HG03064 (cell line): ENCODE data around the gene SORBS1.

Experiments used
- ATAC-seq: cut with Tn5 transposase; IDR thresholded peaks from one replicate; pipeline ENCODE4 v1.9.1; 2021; ENCODE audit warnings: low read depth; ENCODE audit not compliant: unreplicated experiment

The SORBS1 gene

GRCh38 chr10:95542330-95542729 is 18.8 kb downstream of the SORBS1 start:
- ATAC-seq, result no peak

GRCh38 chr10:95540514-95541052 is 20.6 kb downstream of the SORBS1 start:
- ATAC-seq, result no peak

DNA sequence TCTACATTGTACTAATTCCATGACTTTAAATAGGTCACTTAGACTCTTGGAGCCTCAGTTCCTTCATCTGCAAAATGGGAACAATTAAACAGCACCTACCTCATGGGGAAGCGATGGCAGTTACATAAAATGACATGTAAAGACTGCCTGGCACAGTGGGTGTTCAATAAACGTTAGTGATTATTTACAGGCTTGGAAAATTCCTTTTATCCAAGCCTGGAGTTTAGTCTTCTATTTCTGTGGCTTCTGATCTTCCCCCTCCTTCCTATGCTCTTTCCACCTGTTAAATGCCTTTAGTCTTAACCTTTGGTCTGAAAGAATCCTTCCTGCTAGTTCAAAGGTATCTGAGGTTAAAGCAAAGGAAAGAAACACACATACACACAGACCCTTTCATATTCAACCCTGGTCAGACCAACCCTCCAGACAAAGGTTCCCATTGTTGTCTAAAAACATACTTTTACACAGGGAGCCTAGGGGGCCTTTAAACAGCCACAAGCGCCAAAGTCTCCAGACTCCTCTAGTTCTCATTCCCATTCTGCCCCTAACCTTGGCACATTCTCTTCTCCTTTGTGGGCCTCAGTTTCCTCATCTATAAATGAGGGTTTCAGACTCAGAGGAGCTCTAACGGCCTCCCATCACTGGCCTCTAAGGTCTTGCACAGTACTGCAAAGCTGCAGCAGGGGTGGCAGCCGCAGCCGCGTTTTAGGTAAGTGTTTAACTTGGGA is 21.4 kb downstream of the SORBS1 start:
- no peak for ATAC-seq

GRCh38 chr10:95538412-95538811 is 22.8 kb downstream of the SORBS1 start:
- ATAC-seq, result no peak

DNA sequence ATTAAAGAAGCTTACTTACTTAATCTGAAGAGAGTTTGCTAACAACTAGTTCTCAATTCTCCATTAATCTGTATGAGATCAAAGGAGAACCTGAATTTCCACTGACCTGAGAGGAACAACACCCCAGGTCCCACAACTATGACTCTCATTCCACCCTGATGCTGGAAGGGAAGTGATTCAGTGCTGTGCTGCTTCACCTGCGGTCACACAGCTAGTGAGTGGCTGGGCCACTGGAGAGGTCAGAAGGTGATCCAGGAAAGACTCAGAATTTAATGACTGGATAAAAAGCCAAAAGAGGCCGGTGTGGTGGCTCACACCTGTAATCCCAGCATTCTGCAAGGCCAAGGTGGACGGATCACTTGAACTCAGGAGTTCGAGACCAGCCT is 23.6 kb downstream of the SORBS1 start:
- ATAC-seq, result no peak

DNA sequence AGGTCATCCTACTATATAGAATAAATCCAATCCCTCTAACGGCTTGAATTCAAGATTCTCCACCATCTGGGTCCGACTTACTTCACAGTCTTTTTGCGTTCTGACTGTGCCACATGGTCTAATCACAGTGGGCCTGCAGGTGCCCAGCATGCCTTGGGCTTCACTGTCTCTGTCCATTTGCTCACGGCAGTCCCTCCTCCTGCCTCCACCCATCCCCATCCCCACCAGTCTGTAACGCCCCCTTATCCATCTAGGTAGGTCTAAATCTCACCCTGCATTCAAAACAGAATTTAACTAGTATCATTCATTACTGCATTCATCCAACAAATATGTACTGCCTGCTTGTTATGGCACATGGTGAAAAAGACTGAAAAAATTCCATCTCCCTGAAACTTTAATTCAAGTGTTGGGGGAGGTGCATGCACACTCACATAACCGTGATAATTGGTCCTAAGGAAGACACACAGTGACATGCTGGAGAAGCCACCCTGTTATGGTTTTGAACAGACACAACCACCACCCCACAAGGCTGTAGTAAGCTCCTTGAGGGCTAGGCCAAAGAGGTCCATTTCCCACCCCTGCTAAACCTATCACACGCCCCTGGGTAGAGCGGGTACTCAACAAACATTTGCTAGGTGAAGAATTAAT is 24.2 kb downstream of the SORBS1 start:
- no peak for ATAC-seq

DNA sequence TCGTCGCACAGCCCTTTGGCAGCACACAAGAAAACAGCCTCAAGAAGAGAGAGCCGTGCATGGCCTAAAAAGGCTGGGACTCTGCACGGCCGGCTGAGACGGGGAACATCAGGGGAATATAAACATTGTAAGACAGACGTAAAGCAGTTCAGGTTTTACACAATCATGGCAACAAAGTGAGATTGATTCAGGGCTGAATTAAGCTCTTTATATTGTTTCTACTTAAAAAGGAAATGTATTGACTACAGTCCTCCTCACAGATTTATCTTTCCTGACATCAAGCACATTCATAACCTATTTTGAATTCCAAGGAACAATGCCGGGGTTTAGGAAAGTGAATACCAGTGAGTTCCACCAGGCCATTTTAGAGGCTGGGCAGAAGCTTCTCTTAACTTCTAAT is 25.2 kb downstream of the SORBS1 start:
- no peak for ATAC-seq

- ATAC-seq, result no peak
These were observed 25.6 kb downstream of the SORBS1 start for GRCh38 chr10:95535526-95535925.

DNA sequence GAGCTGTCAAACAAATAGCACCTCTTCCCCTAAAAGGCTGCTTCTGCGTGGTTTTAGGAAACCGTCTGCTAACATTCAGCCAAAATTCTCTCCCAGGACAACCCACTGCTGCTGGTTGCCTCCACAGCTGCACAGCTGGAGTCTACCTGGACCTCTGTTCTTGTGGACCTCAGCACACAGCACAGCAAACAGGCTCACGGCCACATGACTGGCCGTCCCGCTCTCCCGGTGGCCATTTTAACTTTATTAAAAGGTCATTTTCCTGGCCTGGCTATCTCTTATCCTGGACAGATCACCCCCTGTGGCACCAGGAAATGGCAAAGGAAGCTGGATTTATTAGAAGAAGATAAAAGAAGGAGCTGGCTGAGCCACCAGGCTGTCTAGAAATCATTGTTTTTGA is 27.6 kb downstream of the SORBS1 start:
- no peak for ATAC-seq

DNA sequence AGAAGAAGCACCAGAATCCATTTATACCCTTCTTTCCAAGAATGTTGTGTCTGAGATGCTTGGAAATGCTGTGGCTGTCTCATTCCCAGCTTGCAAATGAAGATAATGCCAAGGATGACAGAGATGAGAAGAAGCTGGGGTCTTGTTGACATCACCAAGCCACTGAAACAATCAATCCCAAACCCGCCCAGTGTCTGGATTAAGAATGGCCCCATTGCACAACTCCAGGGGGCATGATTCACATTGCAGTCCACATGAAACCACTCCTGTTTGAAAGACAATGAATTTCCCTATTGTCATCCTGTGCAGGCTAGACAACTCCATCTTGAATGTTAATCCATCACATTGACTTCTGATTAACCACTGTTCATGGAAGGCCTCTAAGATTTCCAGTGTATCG is 28.6 kb downstream of the SORBS1 start:
- ATAC-seq, result no peak

GRCh38 chr10:95531994-95532399 is 29.2 kb downstream of the SORBS1 start:
- ATAC-seq, result no peak

GRCh38 chr10:95531058-95531809 is 29.9 kb downstream of the SORBS1 start:
- no peak for ATAC-seq

DNA sequence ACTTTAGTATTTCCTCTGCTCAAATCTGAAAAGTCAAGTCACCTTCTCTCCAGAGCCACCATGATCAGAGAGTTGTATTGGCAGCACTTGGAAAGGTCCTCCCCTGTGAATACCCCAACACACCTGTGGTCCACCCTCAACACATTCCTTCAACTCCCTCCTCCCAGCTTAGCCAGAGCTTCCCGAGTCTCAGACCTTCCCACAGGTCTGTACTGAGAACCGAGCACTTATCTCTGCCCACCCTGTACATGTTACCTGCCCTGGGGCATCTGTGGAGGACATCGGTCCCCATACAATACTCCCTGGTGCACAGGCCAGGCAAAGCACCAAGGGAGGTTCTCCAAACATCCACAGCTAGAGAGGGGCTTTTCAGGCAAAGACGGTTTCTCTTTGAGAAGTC is 30.6 kb downstream of the SORBS1 start:
- no peak for ATAC-seq

DNA sequence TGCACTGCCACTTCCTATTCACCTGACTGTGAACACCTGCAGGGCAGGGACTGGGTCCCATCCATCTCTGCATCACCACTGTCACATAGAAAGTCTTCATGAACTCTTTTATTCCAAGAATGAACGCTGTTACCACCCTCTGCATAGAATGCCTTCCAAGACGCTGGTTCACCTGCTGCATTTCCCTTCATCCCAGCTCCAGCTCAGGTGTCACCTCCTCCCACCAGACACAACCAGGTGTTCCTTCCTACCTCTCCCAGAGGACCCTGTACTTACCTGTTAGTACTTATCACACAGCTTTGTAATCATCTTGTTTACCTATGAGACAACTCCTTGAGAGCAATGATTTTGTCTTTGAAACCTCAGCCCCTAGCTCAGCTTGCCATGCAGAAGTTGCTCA is 31.1 kb downstream of the SORBS1 start:
- no peak for ATAC-seq

GRCh38 chr10:95526044-95526443 is 35.1 kb downstream of the SORBS1 start:
- no peak for ATAC-seq

DNA sequence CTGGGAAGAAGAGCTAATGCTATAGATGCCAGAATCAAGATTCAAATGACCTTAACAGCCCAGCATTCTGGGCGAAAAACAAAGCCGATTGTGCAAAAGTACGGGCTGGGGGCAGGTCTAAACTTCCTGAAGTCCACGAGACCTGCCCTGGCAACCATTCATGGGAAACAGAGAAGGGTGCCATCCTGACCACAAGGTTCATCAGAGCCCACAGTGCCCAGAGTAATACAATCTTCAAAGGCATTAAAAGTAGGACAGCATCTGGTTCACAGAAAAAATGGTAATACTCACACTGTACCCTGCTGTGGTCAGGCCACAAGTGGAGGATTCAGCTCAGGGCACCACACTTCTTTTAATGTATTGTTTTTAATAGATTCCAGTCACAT is 36.1 kb downstream of the SORBS1 start:
- ATAC-seq, result no peak

- no peak for ATAC-seq
These were observed 36.7 kb downstream of the SORBS1 start for GRCh38 chr10:95524358-95525032.

DNA sequence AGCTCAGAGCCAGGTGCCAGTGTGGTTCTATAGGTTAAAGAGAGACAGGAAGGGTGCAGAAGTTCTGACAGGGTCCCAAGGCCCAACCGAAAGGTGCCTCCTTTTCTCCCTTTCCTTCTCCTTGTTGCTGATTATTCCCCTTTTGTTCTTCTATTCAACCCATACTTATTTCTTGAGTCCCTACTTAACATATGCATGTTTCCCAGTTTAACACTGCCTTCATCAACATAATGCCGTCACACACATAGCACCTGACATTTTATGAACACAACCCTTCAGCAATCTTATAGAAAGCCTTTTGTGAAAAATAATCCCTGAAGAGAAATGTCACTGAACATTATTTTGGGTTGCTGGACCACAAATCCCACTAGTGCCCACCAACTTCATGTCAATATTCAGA is 39.1 kb downstream of the SORBS1 start:
- no peak for ATAC-seq

GRCh38 chr10:95520617-95521016 is 40.6 kb downstream of the SORBS1 start:
- no peak for ATAC-seq

DNA sequence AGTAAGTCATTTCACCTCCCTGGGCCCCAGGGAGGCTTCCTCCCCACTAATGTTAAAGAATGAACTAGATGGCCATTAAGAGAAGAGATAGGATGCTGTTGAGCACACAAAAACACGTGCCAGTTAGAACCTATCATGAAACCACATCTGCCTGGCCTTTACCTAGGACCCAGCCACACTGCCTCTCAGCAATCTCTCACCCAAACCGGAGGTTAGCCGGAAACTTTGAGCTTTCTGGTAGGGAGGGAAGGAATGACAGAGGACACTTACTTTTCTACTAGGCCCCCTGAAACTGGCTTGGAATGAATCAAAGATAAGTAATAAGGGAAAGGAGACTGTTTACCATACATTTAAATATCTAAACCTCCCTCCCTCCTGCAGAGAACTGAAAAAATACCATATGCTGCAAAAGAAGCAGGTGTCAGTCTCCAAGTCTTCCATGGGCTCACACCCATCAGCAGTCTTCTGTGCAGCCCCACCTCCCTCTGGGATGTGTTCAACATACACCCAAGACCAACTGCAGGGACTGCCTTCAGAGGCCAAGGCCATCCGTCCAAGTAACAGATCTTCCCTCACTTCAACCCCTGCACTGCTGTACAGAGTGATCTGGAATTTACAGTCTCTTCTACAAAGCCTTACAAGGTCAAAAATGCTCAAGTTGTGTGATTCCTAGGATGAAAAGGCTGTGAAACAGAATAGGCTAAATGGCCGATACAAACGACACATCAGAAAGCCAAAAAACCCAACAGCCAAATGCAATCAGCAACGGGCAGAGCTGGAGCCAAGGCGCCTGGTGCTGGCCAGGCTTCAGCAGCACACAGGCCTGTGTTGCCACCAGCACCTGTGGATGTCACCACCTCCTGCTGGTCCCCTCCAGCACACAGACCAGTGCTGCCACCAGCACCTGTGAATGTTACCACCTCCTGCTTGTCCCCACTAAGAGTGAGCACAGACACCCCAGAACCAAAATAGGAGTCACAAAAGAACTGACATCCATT is 42.4 kb downstream of the SORBS1 start:
- no peak for ATAC-seq
